Middle frontal gyrus (tissue), 1 donor: ENCODE data around the gene NEDD8.

Source experiments
- DNase-seq: peaks from one replicate; pipeline ENCODE4 v3.0.0-alpha.2; 2015; ENCODE audit warnings: low spot score; ENCODE audit errors: extremely low spot score

The NEDD8 gene

GRCh38 chr14:24232121-24232644, at the start of gene NEDD8:
Gene NEDD8, minus strand, starts transcription at chr14:24232367. Its CDS starts 100 bp downstream, at chr14:24232267.
- peak; percentile 86 for DNase-seq

GRCh38 chr14:24281636-24282035, 49.5 kb upstream of the NEDD8 start:
- DNase-seq: no peak

- DNase-seq: no peak
Measured at GRCh38 chr14:24280797-24281460, 48.8 kb upstream of the NEDD8 start.

GRCh38 chr14:24279301-24280186, 47.4 kb upstream of the NEDD8 start:
- no peak for DNase-seq

GRCh38 chr14:24278424-24278823, 46.3 kb upstream of the NEDD8 start:
- no peak for DNase-seq

- DNase-seq: no peak
Measured at GRCh38 chr14:24277606-24278321, 45.6 kb upstream of the NEDD8 start.

- DNase-seq: no peak
Measured at GRCh38 chr14:24277071-24277470, 44.9 kb upstream of the NEDD8 start.

GRCh38 chr14:24274101-24274543, 42.0 kb upstream of the NEDD8 start:
- DNase-seq: no peak

- no peak for DNase-seq
Measured at GRCh38 chr14:24273422-24273998, 41.3 kb upstream of the NEDD8 start.

GRCh38 chr14:24272467-24272866, 40.3 kb upstream of the NEDD8 start:
- DNase-seq: no peak

- DNase-seq: no peak
Measured at GRCh38 chr14:24271834-24272263, 39.7 kb upstream of the NEDD8 start.

GRCh38 chr14:24271134-24271833, 39.1 kb upstream of the NEDD8 start, which contains the start of gene RABGGTA:
Gene RABGGTA, minus strand, starts transcription at chr14:24271597. Its CDS starts 482 bp downstream, at chr14:24271115.
- peak; percentile 76 for DNase-seq

- no peak for DNase-seq
Measured at GRCh38 chr14:24270537-24271133, 38.5 kb upstream of the NEDD8 start.

- DNase-seq: no peak
Measured at GRCh38 chr14:24269910-24270536, 37.9 kb upstream of the NEDD8 start.

GRCh38 chr14:24269368-24269767, 37.2 kb upstream of the NEDD8 start:
- DNase-seq: no peak

- no peak for DNase-seq
Measured at GRCh38 chr14:24268225-24268624, 36.1 kb upstream of the NEDD8 start.

- no peak for DNase-seq
Measured at GRCh38 chr14:24267516-24267915, 35.3 kb upstream of the NEDD8 start.

GRCh38 chr14:24266344-24267244, 34.4 kb upstream of the NEDD8 start:
- no peak for DNase-seq

- no peak for DNase-seq
Measured at GRCh38 chr14:24264298-24264697, 32.1 kb upstream of the NEDD8 start.
